GM21515 (cell line): ENCODE measurements around the gene PHF21A.
"Not testable (repeated sequence)": the region's sequence is repeated elsewhere in the genome, so short reads cannot be mapped to it uniquely, and the experiment has no call there.

Experiments used
- ATAC-seq: cut with Tn5 transposase; IDR thresholded peaks from one replicate; pipeline ENCODE4 v1.9.1; 2021; ENCODE audit not compliant: unreplicated experiment

Gene PHF21A

GRCh38 chr11:46038529-46038928, 82.7 kb downstream of the PHF21A start:
- no peak for ATAC-seq

GRCh38 chr11:46036969-46037368, 84.3 kb downstream of the PHF21A start:
- ATAC-seq = no peak

- ATAC-seq = no peak
These were observed 85.2 kb downstream of the PHF21A start for GRCh38 chr11:46036009-46036408.

- ATAC-seq = no peak
These were observed 87.2 kb downstream of the PHF21A start for GRCh38 chr11:46034041-46034440.

- ATAC-seq = no peak
These were observed 94.5 kb downstream of the PHF21A start for GRCh38 chr11:46026606-46027293.

- ATAC-seq = no peak
These were observed 101.1 kb downstream of the PHF21A start for GRCh38 chr11:46020084-46020599.

- no peak for ATAC-seq
These were observed 102.6 kb downstream of the PHF21A start for GRCh38 chr11:46018651-46019050.

GRCh38 chr11:46017341-46017740, 103.9 kb downstream of the PHF21A start:
- no peak for ATAC-seq

- no peak for ATAC-seq
These were observed 105.3 kb downstream of the PHF21A start for GRCh38 chr11:46015941-46016340.

- not testable (repeated sequence) for ATAC-seq
These were observed 107.1 kb downstream of the PHF21A start for GRCh38 chr11:46014168-46014567.

GRCh38 chr11:46012185-46012584, 109.1 kb downstream of the PHF21A start:
- ATAC-seq = no peak

GRCh38 chr11:46010100-46010499, 111.2 kb downstream of the PHF21A start:
- no peak for ATAC-seq

GRCh38 chr11:46009647-46010046, 111.6 kb downstream of the PHF21A start:
- no peak for ATAC-seq

GRCh38 chr11:46006418-46007070, 114.7 kb downstream of the PHF21A start:
- ATAC-seq = no peak

GRCh38 chr11:46003572-46003971, 117.7 kb downstream of the PHF21A start:
- ATAC-seq = no peak

- ATAC-seq = no peak
These were observed 119.1 kb downstream of the PHF21A start for GRCh38 chr11:46002189-46002588.

GRCh38 chr11:46001448-46001914, 119.8 kb downstream of the PHF21A start:
- ATAC-seq = no peak

GRCh38 chr11:45997599-45997998, 123.7 kb downstream of the PHF21A start:
- no peak for ATAC-seq

GRCh38 chr11:45995342-45995734, 125.9 kb downstream of the PHF21A start:
- no peak for ATAC-seq

- no peak for ATAC-seq
These were observed 126.6 kb downstream of the PHF21A start for GRCh38 chr11:45994371-45995341.

GRCh38 chr11:45993531-45994001, 127.7 kb downstream of the PHF21A start:
- ATAC-seq = no peak
